ENCODE data around the gene TTC32.

The TTC32 gene

DNA sequence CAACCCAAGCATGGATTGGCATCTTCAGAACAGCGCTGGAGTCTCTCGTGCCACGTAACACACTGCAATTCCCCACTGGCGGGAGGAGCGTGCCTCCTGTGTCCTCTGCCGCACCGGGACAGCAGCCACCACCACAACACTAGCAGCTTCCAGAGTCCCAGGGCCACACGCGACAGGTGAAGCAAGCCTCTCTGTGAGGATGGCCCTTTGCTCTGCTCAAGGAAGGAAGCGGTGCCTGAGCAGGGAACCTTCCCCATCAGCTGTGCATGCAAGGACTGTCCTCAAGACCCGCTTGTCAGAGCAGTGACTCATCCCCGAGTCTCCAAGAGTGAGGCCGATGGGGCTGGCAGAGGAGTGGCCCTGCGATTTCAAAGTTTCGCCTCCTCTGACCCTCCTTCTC is 44.0 kb downstream of the TTC32 start:
- no peak for DNase-seq
- in situ Hi-C loops (cut with MboI; ENCODE audit: low pct_unique_long_range_greater_than_20kb, low sequenced_read_pairs) = loop anchor here (25.0 kb wide), 1 partner anchor 496 kb away; the partner anchor contains the start of gene OSR1

DNA sequence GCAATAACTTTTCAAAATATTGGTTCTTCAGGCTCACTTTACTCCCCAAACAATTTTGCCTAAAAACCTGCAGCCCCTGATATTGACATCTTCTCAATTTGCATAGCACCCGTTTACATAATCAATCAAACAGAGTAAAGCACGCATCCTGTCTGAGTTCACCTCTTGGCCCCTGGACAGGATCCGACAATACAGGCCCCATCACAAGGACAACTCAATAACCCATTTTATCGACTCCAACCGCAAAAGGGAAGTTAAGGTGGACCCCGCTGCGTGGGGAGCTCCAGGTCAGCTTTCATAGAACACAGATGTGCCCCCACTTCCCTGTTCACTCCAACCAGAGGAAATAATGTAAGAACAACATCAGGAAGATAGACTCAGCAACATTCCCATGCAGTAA is 44.7 kb downstream of the TTC32 start:
- peak; percentile 48 for DNase-seq
- in situ Hi-C loops (cut with MboI; ENCODE audit: low pct_unique_long_range_greater_than_20kb, low sequenced_read_pairs) = loop anchor here (25.0 kb wide), 1 partner anchor 495 kb away; the partner anchor contains the start of gene OSR1

GRCh38 chr2:19855542-19856431 is 46.0 kb downstream of the TTC32 start:
- in situ Hi-C loops (cut with MboI; ENCODE audit: low pct_unique_long_range_greater_than_20kb, low sequenced_read_pairs) = loop anchor here (25.0 kb wide), 1 partner anchor 493 kb away; the partner anchor contains the start of gene OSR1
- no peak for DNase-seq

DNA sequence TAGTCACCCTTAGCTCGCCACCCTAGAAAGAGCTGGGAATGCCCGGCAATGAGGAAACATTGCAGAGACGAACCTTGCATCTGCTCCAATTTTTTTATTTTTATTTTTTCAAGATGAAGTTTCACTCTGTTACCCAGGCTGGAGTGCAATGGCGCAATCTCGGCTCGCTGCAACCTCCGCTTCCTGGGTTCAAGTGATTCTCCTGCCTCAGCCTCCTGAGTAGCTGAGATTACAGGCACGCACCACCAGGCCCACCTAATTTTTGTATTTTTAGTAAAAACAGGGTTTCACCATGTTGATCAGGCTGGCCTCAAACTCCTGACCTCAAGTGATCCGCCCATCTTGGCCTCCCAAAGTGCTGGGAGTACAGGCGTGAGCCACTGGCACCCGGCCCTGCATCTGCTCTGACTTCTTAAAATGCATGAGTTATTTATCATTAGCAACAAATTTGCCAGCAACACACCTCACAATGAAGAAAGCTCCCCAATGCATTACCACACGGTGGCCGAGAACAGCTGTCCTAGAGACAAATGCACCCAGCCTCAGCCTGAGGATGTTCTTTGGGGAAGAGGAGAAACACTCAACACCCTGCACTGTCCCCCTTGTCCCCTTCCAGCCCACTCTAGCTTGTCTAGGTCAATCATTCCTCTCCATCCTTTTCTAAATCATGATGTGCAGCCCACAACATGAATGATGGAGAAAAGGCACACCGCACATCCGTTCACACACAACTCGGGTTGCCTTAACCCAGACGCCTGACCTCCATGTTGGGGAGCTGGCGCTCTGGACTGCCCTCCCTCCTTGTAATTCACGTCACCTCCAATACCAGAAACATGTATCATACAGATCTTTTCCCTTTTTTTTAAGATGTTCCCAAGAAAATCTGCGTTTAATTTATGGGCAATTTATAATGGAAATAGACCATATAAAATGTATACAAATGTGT is 46.9 kb downstream of the TTC32 start:
- DNase-seq = no peak
- in situ Hi-C loops (cut with MboI; ENCODE audit: low pct_unique_long_range_greater_than_20kb, low sequenced_read_pairs) = loop anchor here (25.0 kb wide), 1 partner anchor 493 kb away; the partner anchor contains the start of gene OSR1

- in situ Hi-C loops (cut with MboI; ENCODE audit: low pct_unique_long_range_greater_than_20kb, low sequenced_read_pairs) = loop anchor here (25.0 kb wide), 1 partner anchor 489 kb away; the partner anchor contains the start of gene OSR1
- no peak for DNase-seq
Measured at GRCh38 chr2:19851116-19851695, 50.6 kb downstream of the TTC32 start.

DNA sequence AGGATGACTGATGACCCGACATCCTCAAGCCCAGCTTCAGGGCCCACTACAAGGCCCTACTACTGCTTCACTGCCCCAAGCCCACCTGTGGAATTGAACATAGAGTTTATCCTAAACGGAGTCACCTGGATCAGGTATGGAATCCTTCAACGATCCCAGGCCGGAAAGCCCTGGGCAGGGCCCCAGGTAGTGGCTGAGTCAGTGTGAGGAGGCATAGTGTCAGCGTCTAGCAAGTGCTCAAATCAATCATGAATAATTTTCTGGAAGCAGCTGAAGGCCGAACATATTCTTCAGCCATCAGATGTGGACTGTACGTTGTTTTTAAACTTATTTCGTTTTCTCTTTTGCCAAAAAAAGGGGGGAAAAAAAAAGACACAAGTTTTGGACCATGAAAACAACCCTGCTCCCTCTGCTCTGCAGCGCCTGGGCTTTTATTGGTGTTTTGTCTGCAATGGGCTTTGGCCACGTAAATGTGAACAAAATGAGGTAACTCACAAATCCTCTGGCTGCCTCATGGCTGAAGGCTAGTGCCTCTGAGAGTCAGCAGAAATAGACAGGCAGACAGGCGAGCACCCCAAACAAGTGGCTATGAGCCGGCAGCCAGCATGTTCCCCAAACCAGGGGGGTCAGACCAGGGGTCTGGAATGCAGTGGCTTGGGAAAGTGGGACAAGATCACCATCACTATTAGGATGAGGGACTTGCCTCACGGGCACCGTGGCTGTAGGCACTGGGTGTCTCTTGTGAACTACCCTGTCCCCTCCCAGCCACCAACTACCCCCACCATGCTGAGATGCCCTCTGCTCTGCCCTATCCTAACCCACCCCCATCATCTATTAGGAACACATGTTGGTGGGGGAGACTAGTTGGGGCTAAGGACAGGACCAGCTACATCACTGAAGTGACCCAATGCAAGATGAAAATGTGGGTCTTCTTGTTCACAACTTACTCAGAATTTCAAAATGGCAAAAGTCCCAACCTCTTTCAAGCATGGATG is 51.4 kb downstream of the TTC32 start:
- in situ Hi-C loops (cut with MboI; ENCODE audit: low pct_unique_long_range_greater_than_20kb, low sequenced_read_pairs) = loop anchor here (25.0 kb wide), 1 partner anchor 488 kb away; the partner anchor contains the start of gene OSR1
- DNase-seq = no peak

- no peak for DNase-seq
- in situ Hi-C loops (cut with MboI; ENCODE audit: low pct_unique_long_range_greater_than_20kb, low sequenced_read_pairs) = no loop called here
Measured at GRCh38 chr2:19848952-19849351, 52.8 kb downstream of the TTC32 start.

GRCh38 chr2:19848029-19848750 is 53.6 kb downstream of the TTC32 start:
- DNase-seq = no peak
- in situ Hi-C loops (cut with MboI; ENCODE audit: low pct_unique_long_range_greater_than_20kb, low sequenced_read_pairs) = no loop called here

- in situ Hi-C loops (cut with MboI; ENCODE audit: low pct_unique_long_range_greater_than_20kb, low sequenced_read_pairs) = no loop called here
Measured at GRCh38 chr2:19847486-19847885, 54.3 kb downstream of the TTC32 start.

More at GRCh38 chr2:19847486-19847885, 54.3 kb downstream of the TTC32 start:
- DNase-seq = no peak
